ENCODE results near the gene ANKS1B.

Gene ANKS1B

DNA sequence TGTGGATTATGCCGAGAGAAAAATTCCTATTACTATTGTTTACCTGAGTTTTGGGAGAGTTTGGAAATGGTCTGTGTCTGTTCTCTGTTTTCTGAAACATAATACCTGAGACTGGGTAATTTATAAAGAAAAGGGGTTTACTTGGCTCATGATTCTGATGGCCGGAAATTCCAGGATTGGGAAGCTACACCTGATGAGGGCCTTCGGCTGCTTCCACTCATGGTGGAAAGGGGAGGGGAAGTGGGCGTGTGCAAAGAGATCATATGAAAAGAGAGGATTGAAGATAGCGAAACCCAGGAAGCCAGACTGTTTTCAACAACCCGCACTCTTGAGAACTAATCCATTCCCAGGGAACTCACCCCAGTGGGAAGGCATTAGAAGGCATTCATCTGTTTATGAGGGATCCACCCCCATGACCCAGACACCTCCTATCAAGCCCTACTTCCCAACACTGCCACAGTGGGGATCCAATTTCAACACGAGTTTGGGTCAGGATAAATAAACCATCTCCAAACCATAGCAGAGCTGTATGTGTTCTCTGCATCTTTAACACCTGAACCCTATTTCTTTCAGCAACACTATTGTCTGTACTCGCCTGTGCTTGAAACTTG is 1288.6 kb downstream of the ANKS1B start:
- TF ChIP-seq, protein P1, sequence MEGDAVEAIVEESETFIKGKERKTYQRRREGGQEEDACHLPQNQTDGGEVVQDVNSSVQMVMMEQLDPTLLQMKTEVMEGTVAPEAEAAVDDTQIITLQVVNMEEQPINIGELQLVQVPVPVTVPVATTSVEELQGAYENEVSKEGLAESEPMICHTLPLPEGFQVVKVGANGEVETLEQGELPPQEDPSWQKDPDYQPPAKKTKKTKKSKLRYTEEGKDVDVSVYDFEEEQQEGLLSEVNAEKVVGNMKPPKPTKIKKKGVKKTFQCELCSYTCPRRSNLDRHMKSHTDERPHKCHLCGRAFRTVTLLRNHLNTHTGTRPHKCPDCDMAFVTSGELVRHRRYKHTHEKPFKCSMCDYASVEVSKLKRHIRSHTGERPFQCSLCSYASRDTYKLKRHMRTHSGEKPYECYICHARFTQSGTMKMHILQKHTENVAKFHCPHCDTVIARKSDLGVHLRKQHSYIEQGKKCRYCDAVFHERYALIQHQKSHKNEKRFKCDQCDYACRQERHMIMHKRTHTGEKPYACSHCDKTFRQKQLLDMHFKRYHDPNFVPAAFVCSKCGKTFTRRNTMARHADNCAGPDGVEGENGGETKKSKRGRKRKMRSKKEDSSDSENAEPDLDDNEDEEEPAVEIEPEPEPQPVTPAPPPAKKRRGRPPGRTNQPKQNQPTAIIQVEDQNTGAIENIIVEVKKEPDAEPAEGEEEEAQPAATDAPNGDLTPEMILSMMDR (IDR thresholded peaks at IDR 0.05; ENCODE audit: unreplicated experiment in 3 of 3) = no peak
- Mint-ChIP-seq H3K4me3 (no peak overlapping the region), H3K4me1 (peaks cover 6% of the 10 kb centered on the region), H3K27ac (no peak overlapping the region), H3K27me3 (ENCODE audit: low read depth) (no peaks in the 10 kb centered on the region), H3K36me3 (ENCODE audit: low read depth) (peaks cover 73% of the 10 kb centered on the region), H3K9me3 (no peaks in the 10 kb centered on the region)

DNA sequence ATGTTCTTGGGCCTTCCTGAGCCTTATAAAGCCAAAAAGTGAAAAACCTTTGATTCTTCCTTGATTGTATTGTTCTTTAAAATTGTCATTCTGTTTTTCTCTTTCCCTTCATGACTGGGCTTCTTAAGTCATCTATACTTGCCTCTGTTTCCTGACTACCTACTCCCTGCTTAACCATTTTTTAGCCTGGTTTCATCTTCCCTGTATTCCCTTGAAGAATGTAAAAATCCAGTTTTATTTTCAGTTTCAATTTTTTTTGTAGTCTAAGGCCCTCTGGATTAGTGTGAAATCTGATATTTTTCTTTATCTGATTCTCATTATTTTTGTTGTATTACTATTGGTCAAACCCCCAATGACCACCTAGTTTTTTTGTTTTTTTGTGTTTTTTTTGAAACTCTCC is 1293.4 kb downstream of the ANKS1B start:
- Mint-ChIP-seq H3K36me3 (ENCODE audit: low read depth) (peaks cover 86% of the 10 kb centered on the region), H3K4me3 (no peak overlapping the region), H3K27me3 (ENCODE audit: low read depth) (no peaks in the 10 kb centered on the region), H3K9me3 (no peaks in the 10 kb centered on the region), H3K27ac (peak overlapping the region in 1 of 3 experiments; percentile 10), H3K4me1 (no peaks in the 10 kb centered on the region)
- TF ChIP-seq, protein P1 (IDR thresholded peaks at IDR 0.05; ENCODE audit: unreplicated experiment in 3 of 3) = no peak

DNA sequence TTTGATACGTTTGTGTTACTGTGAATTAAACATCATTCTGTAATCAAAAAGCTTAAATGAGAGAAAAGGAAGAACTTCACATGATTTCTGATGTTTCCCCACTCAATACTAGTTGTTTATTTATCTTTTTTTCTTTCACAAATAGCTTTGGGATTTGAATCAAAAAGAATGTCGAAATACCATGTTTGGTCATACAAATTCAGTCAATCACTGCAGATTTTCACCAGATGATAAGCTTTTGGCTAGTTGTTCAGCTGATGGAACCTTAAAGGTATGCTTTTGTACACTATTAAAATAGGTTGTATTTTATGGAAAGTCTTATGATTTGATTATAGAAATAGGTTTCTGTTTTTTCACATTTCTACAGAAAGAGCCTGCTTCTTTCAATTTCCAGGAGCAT is 1298.1 kb downstream of the ANKS1B start:
- Mint-ChIP-seq H3K36me3 (ENCODE audit: low read depth) (peaks cover 77% of the 10 kb centered on the region), H3K4me1 (no peaks in the 10 kb centered on the region), H3K4me3 (no peak overlapping the region), H3K27me3 (ENCODE audit: low read depth) (no peaks in the 10 kb centered on the region), H3K9me3 (no peaks in the 10 kb centered on the region), H3K27ac (no peak overlapping the region)
- TF ChIP-seq, protein P1 (IDR thresholded peaks at IDR 0.05; ENCODE audit: unreplicated experiment in 3 of 3) = no peak
